ENCODE results near the gene FIGNL2.

DNA sequence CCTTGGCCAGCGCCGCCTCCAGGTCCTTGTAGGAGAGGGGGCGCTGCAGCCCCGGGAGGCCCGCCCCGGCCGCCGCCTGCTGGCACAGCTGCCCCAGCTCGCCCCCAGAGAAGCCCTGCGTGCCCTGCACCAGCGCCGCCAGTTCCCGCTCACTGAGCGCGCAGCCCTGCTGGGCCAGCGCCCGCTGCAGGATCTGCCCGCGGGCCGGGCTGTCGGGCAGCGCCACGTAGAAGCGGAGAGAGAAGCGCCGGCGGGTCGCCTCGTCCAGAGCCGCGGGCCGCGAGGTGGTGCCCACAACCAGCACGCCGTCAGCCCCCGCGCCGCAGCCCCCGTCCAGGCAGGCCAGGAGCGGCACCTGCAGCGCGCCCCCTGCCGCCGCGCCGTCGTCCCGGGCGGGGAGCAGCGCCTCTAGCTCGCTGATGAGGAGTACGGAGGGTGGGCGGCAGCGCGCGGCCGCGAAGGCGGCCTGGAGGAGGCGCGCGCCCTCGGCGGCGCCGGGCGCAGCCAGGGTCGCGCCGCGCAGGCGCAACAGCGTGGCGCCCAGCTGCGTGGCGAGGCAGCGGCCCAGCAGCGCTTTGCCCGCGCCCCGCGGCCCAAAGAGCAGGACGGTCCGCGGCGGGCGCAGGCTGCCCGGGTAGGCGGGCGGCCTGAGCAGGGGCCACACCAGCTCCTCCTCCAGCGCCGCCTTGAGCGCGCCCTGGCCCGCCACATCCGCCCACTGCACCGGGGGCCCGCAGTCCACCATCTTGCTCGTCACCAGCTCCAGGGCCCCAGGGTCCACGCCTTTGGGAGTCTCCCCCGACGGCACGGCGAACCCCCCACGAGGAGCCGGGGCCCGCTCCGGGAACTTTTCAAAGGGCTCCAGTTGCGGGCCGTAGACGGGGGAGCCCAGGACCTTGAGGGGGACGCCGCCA, 27.7 kb downstream of the FIGNL2 start:
- TF ChIP-seq CTCF (IDR thresholded peaks at IDR 0.05; ENCODE audit: insufficient read depth, low read depth, low read length): no peak
- TF ChIP-seq EZH2 (IDR thresholded peaks at IDR 0.05; ENCODE audit: insufficient read depth, low read length): no peak
